GM18507 (cell line): ENCODE data around the gene DVL1.

Experiments
- DNase-seq: peaks from one replicate; pipeline ENCODE4 v3.0.0; 2011; ENCODE audit warnings: low read depth; ENCODE audit not compliant: insufficient read length; ENCODE audit errors: extremely low spot score
- FAIRE-seq: peaks from 2 replicates; lab custom pipeline; 2011; peaks lifted over from hg19 to GRCh38; lab: Jason Lieb, UNC

Gene DVL1

DNA sequence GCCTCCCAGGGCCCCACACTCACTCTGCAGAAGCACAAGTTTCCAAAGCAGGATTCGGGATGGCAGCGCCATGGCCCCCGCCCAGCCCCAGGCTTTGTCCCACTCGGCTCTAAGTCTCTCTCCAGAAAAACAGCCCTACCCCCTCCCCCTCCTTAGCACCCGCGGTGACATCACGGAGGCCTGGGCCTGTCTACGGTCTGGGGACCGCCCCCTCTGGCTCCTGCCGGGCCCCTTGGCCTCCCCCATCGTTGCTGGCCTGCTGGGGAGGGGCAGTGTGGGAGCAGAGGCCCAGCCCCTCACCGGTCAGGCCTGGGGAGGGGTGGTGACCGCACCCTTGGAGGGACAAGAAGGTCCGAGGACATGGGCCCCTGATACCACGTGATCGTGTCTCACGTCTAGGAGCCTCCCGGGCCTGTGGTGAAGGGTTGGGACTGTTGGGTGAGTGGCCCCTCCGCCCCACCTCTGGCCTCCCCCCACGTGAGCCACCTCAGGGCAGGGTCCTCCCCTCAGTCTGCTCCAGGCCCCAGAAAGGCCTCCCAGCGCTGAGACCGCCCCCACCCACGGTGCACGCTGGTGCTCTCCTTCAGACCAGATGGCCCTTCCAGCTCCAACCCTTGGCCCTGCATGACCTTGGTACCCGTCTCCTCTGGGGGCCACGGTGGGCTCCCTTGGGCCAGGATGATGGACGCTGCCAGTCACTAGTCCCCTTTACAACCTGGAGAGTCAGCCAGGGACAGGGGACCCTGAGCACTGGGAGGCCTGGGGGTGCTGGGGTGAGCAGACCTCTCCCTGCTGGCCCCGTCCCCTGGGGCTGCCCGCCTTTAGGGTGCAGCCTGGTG is 9.4 kb upstream of the DVL1 start, which contains the start of gene MXRA8:
MXRA8 (minus strand) TSS at position 123 of the 839 bp plus-strand sequence; CDS start at position 72, 51 bp downstream.
- FAIRE-seq: no peak
- DNase-seq: no peak

DNA sequence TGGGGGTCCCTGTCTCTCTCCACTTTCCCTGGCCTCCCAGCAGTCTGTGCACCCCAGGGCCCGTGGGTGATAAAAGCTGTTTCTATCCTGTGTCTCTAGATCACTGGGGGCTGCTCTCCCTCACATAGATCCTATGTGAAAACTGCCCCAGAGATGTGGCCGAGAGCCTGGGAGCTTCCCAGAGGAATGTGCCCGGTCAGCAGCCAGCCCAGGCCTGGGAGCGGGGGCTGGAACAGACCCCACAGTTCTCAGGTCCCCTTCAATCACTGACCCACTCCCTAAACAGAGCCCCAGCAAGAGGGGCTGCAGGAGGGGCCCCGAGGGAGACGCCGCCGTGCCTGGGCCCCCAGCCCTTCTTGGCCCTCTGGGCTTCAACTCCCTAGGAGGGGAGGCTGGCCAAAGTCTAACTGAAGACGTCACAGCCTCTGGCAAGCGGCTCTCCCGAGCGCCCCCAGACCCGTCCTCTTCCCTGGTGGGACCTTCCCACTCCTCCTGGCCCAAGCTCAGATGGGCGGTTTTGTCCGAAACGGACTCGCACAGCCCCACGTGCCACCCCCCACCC is 8.7 kb upstream of the DVL1 start:
- DNase-seq (no peak), FAIRE-seq (no peak)

DNA sequence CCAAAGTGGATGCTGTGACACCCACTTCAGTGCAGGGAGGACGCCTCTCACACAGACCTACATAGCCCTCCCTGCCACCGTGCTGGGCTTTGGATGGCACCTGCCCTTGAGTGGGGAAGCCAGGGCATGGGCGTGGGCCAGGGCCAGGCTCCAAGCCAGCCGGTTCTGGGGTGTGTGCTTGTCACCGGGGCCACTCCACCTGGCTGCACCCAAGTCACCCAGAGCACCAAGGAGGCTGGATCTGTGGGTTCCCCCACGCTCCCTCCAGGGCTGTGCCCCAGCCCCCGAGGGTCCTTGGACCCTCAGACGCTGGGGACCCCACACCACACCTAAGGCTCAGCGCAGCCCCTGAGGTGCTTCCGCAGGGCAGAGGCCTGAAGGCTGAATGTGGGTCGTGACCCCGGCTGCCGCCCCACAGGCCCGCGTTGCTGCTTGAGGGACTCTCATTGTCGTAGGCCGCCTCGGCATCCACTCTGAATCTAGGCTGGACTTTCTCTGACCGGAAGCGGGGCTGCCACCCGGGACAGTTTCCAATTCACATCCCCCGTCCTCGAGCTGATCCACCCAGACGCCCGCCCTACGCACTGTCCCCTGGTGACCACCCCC is 7.7 kb upstream of the DVL1 start:
- no peak for DNase-seq
- no peak for FAIRE-seq

DNA sequence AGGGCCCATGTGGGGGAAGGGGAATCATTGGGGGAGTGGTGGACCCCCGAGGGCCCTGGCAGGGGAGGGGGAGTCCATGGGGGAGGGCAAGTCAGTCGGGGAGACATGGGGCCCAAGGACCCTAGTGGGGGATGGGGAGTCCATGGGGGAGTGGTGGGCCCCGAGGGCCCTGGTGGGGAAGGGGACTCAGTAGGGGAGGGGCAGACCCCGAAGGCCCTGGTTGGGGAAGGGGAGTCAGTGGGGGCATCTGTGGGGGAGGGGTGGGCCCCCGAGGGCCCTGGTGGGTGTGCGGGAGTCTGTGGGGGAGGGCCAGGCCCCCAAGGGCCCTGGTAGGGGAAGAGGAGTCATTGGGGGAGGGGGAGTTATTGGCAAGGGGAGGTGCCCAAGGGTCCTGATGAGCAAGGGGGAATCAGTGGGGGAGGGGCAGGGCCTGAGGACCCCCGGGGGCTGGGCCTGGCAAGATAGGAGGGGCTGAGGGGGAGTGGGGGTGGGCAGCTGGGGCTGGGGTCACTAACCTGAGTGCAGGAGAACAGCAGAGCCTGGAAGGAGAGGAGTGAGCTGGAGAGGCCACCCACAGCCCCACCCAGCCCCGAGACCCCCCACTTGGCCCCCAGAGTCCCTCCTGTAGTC is 7.1 kb upstream of the DVL1 start:
- no peak for DNase-seq
- no peak for FAIRE-seq

DNA sequence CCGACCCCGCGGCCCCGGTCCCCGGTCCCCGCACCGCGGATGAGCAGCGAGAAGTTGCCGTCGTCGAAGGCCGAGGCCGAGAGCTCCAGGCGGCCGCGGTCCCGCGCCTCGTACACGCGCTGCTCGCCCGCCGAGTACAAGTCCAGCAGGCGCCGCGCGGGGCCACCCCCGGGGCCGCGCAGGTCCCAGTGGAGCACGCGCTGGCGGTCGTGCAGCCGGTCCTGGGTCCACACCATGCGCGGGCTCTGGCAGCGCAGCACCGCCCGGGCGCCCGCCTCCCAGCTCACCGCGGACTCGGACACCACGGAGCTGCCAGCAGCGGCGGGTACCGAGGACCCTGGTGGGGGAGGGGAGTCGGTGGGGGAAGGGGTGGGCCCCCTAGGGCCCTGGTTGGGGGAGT is 6.2 kb upstream of the DVL1 start:
- FAIRE-seq: no peak
- no peak for DNase-seq

DNA sequence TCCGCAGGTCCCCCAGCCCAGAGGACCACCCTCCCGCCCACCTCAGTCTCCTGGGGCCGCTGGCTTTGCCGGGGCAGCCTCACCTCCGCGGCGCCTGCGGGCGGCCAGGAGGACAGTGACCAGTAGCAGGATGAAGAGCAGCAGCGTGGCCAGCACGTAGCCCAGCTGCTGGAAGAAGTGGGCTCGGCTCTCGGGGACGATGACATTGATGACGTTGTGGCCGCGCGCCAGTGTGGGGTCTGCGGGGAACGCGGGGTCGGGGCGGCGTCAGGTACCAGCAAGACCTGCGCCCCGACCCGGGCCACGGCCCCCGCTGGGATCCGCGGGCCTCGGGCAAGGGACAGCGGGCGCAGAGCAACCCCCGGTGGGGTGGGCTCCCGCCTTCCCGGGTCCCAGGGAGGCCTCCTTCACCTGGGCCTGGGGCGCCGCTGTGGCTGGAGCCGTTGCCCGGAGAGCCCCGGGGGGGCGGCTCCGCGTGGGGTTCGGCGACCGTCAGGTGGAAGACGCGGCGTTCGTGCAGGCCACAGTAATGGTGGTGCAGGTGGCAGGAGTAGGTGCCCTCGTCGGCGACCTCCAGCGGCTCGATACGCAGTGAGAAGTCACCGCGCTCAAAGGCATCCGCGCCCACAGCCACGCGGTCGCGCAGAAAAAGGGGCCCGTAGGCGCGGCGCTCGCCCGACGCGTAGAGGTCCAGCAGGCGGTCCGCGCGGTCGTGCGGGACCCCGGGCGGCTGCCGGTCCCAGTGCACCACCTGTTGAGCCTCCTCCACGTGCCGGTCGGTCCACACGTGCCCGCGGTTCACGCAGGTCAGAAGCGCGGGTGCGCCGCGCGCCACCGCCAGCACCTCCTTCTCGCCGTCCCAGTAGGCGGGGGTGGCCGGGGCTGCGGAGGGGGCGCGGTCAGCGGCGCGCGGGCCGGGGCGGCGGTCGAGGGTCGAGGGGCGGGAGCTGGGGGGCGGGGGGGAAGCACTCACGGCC is 5.3 kb upstream of the DVL1 start:
- DNase-seq (no peak), FAIRE-seq (no peak)

DNA sequence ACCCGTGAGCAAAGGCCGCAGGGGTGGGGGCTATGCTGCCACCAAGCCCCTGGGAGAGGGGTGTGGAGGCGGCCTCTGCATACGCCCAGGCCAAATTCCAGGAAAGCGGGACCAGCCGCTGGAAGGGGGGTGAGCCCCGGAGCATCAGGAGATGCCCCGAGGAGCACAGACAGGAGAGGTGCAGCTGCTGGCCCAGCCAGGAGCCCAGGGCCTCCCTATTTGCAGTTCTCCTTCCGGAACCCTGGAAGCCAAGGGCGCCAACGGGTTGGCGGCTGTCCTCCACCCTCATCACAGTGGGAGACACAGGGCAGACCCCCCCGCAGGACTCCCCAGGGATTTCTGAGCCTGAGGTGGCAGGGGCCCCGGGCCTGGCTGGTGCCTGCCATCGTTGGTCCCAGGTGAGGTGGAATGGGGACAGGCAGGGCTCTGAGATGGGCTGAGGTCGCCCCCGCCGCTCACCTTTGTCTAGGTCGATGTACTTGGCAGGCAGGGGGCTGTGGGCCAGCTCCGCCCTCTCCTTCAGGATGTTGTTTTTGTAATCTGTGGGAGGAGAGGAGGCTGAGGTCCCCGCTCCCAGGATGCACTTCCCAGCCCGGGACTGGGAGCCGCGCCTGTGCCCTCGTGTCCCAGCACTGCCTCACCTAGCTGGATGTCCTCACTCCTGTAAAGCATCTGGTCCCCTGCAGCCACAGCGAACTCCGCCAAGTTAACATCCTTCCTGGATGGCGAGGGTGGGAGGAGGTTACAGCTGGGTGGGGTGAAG is 4.4 kb upstream of the DVL1 start:
- FAIRE-seq: no peak

DNA sequence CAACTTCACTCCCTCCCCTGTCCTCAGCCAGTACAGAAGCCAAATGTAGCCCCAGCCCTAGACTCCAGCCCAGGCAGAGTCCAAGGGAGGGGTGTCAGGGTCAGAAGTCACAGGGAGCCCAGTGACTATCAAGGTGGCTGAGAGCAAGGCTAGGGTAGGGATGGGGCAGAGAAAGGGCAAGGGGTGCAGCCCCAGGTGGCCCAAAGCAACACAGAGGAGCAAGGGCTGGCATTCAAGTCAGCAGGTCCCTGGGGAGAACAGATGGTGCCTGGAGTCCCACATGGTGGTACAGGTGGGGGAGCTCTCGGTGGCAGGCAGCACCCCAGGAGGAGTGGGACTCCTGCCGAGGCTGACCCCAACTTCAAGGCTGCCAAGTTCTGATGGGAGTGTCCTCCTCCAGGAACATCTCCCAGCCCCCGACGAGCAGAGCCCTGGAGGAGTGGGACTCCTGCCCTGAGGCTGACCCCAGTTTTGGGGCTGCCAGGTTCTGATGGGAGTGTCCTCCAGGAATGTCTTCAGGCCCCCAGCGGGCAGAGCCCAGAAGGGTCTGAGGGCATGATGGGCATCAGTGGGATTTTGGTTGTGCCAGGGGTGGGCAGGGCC is 3.7 kb upstream of the DVL1 start:
- peak; percentile 5 for FAIRE-seq

More for the DNA sequence above, 4.4 kb upstream of the DVL1 start:
- DNase-seq: no peak

DNA sequence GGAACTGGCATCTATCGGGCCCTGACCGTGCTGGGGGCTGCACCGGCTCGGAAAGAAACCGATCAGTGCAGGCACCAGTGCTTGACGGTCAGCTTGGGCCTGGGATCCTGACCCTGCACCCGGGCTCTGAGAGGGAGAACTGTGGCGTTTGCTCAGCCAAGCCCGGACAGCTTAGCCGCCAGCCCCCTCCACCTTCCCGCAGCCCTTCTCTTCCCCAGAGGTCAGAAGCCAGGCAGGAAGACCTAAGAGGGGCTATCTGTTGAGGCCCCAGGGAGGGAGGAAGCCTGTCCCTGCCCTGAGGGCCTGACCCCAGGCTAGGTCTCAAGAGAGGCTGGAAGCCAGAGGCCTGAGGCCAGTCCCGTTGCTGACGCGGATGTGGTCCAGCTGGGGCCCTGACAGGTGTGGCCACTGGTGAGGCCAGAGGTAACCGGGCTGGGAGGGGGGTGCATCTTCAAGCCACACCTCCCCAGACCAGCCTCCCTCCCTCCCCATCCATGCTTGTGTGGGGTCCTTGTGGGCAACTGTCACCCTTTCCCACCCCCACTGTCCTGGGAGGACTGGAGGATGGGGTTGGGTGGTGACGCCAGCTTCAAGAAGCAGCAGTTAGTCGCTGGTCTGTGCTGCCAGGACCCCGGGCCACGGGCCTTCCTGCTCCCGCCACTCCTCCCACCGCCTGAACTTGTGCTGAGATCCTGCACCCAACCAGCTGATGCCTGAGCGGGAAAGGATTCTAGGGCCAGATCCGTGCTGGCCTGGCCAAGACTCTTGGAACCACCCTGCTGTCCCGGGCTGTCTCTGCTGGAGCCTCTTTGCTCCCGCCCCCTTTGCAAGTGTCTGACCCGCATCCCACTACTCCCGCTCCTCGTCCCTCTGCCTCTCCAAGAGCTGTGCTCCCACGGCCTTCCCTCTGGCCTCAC is 2.6 kb upstream of the DVL1 start:
- FAIRE-seq: no peak
- DNase-seq: no peak

More for the DNA sequence above, 3.7 kb upstream of the DVL1 start:
- no peak for DNase-seq

DNA sequence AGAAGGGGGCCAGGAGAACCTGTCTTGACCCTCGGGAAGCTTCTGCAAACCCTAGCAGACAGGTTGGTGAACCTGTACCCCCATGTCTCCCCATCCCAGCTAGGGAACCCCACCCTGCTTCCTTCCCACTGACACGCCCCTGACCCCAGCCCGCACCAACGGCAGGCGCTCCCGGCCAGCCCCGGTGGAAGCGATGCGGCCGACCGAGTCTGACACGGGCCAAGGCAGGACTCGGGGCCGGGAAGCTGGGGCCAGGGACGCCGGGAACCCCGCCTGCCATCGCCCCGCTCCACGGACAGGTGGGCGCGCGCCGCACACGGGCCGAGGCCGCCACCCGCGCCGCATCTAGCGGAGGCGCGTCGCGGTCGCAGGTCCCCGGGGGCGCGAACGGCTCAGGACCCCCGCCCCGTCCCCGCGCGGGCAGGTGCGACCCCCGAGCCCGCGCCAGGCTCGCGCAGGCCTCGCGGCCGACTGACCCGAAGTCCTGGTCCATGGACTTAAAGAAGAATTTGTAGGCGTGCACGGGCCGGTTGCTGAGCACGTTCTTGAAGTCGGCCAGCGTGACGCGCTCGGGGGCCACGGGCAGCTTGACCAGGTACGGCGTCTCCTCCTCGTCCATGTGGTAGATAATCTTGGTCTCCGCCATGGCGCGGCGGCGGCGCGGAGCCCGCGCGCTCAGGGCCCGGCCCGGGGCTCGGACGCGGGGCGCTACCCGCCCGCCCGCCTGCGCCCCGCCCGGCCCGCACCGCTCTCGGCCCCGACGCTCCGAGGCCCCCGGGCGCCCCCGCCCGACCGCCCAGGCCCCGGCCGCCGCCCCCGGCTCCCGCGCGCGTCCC is 580 bp downstream of the DVL1 start:
- no peak for FAIRE-seq
- no peak for DNase-seq

DNA sequence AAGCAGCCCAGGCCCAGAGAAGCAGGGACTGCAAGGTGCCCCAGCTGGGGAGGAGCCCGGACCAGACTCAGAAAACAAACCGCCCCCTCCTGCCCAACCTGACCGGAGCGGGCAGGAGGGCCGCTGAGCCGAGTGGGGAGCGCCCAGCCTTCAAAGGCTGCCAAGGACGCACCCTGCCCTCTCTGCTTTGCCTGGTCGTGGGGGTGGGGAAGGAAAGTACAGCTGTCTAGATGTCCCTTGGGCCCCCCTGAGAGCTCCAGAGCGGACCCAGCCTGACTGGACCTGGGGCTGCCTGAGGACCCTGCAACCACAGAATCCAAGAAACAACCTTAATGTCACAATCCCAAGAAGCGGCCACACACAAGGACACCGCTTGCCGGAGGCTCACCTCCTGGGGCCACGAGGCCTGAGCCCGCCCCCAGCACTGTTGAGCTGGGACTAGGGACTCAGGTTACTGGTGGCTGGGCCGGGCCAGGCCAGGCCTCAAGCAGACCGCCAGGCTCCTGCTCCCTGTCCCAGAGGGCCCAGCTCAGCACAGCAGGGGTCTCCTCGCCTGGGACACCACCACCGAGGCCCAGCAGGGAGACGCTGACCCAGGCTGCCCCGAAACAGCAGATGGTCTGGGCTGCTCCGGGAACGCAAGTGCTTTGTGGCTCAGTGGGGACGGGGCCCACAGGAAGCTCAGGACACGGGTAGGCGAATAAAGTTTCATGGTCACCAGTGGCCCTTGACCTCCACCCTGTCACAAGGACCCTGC is 1.4 kb downstream of the DVL1 start:
- FAIRE-seq: no peak

DNA sequence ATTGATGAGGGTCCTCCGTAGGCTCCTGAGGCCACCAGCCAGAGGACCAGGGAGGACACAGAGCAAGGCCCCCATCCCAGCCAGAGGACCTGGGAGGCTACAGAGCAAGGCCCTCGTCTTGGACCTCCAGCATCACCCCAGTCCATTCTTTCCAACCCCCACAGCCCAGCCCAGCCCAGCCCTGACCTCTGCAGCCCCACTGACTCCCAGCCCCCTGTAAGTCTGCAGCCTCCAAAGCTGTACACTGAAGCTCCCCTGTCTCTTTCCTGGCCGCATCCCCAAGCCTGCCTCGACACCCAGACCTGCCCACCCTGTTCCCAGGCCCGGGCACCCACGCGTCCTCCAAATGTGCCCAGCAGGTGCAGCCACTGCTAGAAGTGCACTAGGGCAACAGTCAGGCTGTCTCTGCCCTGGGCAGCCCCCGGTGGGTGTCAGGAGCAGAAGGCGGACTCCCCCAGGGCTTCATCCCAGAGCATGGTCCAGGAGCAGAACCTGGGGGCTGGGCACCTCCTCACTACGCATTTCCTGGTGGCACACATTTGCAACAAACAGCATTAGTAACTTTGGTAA is 2.1 kb downstream of the DVL1 start:
- FAIRE-seq: no peak
- no peak for DNase-seq

More for the DNA sequence above, 1.4 kb downstream of the DVL1 start:
- DNase-seq: no peak

DNA sequence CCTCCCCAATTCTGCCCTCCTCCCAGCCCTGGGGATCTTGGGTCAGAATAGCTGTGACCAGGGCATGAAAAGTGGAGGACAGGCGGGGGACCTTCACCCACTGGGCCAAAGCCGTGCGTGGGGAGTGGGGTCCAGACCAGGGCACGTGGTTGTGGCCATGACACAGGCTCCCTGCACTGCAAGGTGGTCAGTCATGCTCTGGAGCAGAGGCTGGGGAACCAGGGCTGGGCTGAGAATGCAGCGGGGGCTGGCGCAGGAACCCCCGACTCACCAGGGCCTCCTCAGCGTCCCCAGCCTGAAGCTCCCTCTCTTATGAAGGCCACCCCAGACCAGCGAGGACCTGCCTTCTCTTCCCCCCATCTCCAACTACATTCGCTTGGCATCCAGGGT is 2.7 kb downstream of the DVL1 start:
- DNase-seq (no peak), FAIRE-seq (no peak)

DNA sequence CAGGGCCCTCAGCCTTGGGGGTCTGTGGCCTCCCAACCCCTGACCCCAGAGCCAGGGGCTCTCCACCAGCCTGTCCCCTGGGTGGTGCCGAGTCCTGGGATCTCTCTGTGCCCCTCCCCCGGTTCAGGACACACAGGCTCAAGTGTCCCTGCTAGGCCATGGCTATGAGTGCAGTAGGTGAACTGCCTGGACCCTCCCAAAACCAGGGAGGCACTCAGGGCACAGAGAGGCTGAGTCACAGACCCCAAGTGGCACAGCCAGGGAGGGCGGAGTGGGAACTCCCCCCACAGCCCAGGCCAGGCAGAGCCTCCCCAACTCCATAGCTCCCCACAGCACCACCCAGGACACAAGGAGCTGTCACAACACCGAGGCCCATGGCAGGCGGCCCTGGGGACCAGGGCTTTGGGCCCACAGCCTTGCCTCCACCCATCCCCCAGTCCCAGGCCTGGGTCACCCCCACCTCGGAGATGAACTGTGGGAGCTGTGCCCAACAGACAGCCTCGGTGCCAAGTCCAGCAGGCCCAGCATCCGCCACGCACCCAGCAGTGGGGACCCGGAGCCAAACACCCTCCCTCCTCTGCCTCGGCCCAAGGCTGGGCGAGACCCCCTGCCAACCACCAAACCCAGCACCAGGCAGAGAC is 3.2 kb downstream of the DVL1 start:
- FAIRE-seq (no peak), DNase-seq (no peak)

DNA sequence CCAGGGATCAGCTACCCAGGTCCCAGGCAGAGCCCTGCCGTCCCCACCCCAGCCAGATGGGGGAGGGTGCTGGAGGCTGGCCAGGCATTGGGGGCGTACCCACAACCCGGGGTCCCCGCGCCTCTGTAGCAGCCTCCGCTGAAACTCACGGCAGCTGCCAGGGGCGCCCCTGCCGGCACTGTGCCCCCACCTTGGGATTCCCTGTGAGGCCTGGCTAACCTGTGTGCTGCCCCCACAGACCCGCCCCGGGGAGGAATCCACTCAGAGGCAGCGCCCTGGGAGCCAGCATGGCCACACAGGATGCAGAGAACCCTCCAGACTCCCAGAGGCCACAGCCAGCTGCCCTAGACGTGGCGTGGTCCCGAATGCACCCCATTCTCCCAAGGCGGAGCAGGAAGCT is 3.8 kb downstream of the DVL1 start:
- FAIRE-seq (no peak), DNase-seq (no peak)
